Fibroblast of skin of scalp (primary cell): Measurements from ENCODE around the gene STAB1.

ENCODE experiments used
- DNase-seq: peaks from one replicate; pipeline ENCODE4 v3.0.0-alpha.2; 2013

Gene STAB1

DNA sequence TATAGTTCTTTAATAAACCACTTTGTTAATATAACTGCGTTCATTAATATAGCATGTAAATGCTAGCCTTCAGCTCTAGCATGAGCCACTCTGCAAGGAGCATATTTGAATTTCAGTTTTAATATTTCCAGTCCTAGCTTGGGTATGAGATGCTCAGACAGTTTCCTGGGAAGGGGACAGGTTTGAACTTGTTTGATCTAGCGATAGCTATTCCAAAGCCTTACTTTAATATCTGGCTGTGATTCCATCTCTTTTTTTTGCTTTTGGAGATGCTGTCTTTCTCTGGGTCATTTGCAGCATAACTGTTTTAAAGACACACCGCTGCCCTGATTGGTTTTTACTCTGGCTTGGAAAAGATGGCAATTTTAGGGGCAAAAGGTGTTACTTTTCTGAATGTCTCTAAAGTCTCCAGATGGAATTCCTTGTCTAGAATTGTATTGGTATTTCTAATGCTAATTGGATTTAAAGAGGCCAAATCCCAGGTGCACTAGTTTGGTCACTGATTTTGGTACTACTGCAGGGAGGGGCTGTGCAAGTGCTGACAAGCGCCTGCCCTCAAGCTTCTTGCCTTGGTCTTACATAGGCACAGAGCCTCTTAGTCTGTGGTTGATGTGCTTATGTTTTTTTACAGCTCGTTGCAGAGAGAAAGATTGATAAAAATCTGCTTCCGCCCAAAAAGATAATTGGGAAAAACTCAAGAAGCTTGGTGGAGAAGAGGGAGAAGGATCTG, 36.9 kb upstream of the STAB1 start:
- no peak for DNase-seq

DNA sequence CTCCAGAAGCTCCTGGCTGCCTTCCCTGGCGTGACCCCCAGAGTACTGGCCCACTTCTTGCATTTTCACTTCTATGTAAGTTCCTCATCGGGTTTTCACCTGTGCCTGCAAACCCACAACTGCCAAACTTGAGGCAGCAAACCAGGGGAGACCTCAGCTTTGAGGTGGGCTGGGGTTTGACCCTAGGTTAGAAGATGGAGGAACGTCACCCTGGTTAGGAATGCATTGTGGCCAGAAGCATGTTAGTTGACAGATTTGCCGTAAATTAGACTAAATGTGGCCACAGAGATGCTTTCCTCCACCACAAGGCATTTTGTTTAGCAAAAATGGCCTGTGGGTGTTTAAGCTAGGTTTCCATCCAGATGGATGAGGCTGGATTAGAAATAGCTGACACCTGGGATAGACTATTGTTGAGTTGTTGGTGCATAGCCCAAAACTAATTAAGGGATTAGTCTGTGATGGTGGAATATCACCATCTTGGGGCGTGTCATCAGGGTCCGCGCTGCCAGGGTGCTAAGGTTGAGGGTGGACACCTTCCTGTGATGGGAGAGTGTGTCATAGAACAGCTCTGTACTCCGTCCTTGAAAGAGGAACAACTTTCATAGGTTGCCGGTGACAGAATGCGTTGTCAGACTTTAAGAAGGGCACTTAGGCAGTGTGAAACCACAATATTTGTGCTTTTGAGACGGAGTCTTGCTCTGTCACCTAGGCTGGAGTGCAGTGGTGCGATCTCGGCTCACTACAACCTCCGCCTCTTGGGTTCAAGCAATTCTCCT, 36.2 kb upstream of the STAB1 start:
- DNase-seq, result no peak

DNA sequence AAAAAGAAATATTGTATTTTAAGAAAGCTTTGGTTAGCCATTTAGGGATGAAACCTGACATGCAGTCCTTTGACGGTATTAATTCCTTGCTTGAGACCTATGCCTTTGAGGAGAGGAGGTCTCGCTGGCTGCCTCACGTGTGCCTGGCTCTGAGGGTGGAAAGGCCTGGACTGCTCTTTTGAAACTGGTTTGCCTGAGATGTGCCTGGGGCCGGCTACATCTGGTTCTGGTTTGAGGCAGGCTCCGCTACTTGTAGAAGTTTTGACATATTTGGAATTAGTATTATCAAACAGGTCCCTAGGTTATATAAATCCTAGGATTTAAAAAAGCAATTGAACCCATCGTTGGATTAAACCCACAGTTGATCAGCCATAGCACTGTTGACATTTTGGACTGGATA, 33.3 kb upstream of the STAB1 start:
- DNase-seq, result no peak

DNA sequence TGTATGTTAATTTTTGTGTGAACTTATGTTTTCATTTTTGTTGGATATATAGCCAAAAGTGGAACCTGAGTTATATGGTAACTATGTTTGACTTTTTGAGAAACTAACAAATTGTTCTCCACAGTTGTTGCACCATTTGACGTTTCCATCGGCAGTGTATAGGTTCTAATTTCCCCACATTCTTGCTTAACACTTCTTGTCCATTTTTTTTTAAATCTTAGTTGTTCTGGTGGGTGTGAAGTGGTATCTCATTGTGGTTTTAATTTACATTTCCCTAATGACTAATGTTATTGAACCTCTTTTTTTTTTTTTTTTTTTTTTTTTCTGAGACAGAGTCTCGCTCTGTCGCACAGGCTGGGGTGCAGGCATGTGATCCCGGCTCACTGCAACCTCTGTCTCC, 31.7 kb upstream of the STAB1 start:
- DNase-seq, result no peak

DNA sequence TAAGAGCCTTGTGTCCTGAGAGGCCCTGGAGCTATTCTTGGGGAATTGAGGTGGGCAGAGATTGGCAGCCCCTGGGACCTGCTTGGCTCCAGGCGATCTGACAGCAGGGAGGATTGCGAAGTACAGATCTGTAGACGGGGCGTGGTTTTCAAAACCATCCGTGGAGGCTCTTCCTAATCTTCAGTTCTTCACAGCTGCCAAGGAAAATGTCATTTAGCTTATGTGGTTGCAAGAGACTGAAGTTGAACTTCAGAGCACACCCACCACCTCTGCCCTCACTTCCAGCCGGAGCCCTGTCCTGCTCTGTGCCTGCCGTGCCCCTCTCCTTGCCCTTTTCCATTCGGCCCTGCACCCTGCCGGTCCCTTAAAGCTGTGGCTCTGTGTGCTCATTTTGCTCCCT, 26.8 kb upstream of the STAB1 start:
- peak; percentile 23 for DNase-seq

DNA sequence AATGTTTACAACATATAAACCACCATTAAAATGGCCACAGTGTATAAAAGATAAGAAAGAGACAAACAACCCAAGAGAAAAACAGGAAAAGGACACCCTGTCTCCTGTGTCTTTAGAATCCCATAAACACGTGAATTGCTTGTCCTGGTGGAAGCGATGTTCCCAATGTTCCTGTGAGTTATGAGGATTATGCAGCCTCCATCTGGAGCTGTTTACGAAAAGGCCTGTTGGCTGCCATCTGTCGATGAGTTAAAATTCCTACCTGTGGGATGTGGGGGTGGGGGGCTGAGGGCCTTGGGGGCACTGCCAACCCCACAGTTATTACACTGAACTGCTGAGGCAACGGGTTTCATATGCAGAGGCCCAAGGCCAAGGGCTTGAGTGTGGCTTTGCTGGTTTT, 26.1 kb upstream of the STAB1 start:
- DNase-seq, result no peak

DNA sequence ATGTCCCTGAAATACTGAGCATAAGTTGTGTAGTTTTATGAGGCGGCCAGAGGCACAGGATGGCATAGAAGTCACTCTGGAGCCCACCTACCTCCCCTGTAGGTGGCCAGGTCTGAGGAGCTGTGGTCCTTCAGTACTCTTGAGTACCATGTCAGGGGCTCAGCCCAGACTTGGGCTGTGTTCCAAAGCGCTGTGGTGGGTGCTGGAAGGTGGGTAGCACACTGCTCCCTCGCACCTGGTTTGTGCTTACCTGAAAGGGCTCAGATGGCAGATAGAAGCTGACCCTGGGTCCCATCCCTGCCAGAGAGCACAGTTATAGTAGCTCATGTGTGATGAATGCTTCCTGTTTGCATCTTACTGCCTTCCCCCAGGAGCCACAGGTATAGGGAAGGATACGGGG, 24.2 kb upstream of the STAB1 start:
- DNase-seq, result no peak

DNA sequence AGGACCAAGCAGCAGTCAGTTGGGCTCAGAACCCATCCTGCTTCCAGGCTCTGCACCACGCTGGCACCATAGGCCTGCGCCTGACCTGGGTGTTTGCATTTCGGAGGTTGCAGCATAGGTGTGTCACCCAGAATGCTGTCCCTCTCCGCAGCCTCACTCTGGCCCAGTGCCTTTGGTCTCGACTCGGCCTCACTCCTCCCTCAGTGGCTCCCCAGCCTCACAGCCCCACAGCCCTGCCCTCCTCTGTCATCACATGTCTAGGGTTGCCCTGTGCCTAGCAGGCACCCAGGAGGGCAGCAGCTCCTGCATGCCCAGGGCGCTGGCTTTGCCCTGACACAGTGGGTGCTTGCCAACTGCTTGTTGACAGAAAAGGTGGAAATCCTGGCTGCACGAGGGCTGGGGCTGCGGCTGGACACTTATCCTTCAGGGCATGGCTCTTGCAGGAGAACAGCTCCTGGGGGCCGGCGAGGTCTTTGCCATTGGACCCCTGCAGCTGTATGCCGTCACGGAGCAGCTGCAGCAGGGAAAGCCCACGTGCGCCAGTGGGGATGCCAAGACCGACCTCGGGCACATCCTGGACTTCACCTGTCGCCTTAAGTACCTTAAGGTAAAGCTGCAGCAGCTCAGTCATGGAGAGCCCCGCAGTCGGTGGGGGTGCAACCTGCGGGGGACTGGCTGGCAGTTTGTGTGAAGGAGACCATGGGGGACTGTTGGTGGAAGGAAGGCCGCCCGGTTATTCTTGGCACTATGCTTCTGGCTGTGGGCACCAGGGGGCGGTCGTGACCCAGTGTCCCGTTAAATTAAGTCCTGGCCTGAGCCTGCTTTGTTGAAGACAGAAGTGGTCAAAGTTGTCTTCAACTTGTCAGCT, 23.5 kb upstream of the STAB1 start:
- DNase-seq, result peak; percentile 40

DNA sequence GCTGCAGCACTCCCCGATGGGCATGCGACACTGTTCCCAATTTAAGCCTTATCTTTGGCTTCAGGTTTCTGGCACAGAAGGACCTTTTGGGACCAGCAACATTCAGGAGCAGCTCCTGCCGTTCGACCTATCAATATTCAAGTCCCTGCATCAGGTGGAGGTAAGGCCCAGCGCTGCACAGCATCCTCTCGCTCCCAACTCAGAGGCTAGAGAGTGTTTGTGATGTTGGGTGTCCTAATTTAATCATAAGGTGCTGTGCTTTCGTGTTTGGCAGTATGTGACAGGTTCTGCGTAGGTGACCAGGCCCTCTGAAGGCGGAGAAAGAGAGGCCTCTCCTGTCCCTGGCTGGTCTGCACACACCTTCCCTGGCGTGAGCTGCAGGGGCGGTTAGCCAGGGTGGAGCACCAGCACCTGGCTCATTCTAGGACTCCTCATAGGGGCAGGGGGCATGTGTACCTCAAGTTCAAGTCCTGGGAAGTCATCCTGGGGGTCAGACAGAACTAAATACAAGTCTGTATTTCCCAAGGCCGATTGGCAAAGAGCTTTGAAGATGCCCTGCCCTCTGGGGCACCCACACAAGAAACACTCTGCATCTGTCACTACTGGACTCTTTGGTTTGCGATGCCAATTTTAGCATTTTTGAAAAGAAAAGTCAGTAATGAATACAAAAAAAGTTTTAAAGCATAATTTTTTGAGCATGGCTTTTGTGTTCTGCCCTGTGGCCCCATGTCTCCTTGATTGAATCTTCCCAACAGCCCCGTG, 22.7 kb upstream of the STAB1 start:
- DNase-seq, result no peak

DNA sequence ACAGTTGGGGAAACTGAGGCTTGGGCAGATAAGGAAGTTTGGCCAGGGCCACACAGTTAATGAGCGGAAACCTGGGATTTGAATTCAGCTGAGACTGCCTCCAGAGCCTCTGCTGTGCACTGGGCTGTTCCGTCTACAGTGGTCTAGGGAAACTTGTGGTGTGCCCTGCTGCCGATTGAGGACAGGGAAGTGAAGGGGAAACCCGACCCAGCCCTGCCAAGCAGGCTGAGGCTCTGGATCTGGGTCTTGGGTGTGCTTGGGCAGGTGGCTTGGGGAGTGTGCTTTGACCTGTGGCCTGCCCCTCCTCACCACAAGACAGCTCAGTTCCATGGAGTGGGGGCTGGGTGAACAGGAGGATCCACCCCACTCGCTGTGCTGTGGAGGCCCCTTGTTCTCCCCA, 22.1 kb upstream of the STAB1 start:
- DNase-seq, result no peak

DNA sequence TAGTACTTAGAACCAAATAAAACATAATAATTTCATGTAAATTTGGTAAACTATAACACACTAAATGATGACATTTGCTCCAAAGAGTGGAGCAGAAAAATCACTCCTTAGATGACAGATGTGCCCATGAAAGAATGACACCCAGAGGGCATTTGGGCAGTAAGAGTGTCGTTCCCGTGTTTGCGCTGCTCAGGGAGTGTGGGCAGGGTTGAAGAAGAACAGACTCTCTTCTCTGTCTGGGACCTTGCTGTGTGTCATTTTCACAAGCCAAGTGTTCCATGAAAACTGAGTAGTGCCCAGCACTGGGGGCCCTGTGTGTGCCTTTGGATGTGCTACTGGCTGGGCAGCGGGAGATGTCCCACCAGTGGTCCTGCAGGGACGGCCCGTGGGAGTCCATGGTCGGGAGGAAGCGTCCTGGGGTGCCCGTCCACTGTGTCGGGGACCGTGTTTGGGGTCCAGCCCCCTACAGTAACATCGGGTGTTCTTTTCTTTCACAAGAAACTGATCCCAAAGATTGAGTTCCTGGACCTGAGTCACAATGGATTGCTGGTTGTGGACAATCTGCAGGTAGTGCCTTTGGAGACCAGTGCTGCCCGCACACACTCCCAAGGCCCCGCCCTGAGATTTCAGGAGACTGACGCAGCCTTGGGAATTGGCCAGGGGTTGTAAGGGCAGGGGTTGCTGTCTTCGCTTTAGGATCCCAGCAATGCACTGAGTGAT, 17.9 kb upstream of the STAB1 start:
- DNase-seq, result no peak

DNA sequence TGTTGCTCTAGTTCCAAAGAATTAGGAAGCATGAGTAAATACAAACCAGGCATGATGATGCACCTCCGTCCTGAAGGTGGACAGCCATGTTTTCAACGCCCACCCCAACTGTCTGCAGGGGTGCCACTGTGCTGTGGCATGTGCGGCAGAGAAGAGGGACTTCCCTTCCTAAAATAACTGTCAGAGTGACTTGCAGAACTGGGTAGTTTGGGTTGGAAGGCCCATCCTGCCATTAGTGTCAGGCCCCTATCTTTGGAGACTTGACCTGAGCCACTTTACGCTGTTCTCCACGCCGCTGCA, 17.4 kb upstream of the STAB1 start:
- DNase-seq, result no peak

DNA sequence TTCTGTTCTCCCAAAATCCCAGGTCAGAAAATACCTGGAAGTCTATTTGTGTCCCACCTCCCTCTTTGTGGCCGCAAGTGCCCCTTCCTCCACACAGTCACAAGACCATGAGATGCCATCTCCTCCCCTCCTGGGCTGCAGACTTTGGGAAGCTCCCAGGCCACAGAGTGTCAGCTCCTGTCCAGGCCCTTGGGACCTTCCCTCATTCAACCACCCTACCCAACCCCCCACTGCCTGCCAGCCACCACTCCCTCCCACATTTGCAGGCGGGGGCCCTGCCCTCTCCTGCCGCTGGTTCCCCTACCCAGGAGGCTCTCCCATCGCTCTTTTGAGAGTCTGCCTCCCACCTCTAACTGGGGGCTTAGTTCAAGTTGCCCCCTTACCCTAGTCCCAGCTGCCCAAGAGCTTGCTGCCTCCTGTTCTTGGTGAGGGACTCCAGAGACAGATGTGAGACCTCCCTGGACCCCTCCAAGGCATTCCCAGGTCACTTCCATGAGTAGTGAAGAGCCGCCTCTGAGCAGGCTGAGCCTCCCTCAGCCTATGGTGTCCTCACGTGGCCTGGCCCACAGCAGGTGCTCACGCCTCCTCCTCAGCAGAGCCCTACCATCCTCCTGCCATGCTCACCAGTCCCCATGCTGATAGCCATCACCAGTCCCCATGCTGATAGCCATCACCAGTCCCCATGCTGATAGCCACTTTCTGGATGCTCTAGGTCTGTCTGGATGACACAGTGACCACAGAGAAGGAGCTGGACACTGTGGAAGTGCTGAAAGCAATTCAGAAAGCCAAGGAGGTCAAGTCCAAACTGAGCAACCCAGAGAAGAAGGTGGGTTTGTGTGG, 15.9 kb upstream of the STAB1 start:
- no peak for DNase-seq

DNA sequence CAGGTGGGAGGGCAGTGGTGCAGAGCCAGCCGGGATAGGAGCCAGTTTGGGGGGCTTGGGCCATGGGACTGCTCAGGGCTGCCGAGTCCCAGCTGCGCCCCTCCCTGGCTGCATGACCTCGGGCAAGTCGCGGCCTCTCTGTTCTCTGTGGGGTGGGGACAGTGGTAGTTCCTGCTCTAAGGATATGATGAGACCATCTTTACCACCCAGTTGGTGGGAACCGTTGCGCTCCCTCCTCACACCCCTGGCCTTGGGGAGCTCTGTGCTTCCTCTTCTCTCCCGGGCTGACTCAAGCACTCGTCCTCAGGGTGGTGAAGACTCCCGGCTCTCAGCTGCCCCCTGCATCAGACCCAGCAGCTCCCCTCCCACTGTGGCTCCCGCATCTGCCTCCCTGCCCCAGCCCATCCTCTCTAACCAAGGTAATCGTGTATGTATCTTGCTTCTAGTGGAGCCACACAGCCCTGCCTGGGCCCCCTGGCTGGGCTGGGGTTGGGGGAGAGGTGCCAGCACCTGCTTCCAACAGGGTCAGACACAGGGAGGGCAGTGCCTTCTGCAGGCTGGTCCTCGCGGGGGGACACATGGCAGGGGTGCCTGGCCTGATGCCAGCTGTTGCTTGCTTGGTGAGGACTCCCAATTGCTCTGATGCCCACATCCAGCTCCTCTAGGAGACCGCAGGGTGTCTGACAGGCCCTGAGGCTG, 15.1 kb upstream of the STAB1 start:
- no peak for DNase-seq

DNA sequence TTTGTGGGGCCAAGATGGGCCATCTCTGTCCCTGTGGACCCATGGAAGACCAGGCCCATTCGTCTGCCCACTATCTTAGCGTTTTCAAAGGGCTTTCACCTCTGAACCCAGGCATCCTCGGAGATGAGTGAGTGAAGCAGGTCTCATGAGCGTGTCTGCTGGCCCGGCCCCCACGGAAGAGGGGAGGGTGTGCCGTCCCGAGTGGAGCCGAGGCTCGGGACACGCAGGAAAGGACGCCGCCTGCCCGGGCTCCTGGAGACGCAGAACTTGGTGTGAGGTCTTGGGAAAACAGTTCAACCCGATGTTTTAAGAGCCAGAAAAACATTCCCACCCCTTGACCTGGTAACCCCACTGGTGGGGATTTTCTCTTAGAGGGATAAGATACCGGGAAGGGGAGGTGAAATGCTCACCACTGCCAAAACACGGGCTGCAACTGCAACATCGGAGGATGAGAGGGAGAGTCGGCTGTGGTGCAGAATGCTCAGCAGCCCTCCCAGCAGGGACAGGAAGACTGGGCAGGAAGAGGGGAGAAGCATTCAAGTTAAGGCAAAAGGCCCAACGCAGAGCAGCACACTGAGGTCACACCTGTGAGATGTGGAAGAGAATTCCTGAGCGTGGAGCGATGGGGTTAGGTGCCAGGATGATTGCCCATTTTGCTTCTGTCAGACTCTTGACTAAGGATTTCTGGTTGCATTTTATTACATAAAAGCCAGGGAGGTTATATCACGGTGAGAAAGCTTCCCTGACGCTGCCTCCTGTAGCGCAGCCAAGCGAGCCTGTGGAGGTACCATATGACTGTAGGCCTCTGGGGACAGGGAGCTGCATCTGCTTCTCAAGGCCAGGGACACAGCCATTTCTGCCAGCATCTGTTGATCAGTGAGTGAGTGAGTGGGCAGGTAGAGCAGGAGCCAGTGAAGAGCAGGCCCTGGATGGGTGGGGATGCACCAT, 14.1 kb upstream of the STAB1 start:
- DNase-seq, result no peak

DNA sequence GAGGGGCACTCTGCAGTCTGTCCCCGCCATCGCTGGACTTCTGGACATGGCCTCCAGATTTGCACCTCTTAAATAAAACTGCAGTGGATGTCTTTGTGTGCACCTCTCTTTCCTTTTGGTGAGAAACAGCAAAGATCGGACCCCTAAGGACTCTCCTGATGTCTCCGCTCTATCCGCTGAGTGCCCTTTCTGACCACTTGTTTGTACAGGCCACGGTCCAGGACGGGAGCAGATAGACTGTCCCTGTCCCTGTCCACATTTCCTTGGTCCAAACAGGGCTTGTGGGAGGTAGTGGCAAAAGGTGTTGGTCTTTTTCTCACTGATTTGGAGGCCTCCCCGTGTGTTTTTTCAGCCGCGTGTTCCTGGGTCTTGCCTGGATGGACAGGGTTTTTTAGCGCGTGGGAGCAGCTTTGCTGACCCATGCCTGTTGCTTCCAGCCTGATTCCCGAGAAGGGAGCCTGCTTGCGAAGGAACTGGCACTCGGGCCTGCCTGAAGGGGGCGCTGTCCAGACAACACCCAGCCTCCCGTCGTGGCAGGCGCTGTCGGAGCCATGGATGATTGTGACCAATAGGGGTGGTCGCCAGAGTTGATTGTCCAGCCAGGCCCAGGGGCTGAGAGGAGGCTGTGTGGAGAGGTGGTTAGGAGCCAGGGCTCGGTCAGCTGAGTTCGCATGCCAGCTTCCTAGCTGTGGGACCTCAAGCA, 13.2 kb upstream of the STAB1 start:
- DNase-seq, result no peak

DNA sequence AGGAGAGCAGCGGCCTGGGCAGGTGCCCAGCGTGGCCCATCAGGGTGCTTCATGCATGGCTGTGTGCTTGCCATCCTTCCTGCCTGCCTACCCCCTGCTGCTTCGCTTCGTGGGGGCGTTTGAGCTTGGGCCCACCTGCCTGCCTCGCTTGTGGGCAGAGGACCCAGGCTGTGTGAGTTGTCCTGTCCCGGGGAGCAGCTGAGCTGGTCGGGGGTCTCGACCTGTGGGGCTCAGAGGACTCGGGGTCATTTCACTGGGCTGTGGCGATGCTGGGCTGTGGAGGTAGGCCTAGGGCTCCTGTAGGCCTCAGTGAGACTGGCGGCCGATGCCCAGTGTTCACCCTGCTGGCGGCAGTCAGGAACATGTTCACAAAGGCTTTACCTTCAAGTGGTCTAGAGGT, 12.1 kb upstream of the STAB1 start:
- DNase-seq, result no peak

DNA sequence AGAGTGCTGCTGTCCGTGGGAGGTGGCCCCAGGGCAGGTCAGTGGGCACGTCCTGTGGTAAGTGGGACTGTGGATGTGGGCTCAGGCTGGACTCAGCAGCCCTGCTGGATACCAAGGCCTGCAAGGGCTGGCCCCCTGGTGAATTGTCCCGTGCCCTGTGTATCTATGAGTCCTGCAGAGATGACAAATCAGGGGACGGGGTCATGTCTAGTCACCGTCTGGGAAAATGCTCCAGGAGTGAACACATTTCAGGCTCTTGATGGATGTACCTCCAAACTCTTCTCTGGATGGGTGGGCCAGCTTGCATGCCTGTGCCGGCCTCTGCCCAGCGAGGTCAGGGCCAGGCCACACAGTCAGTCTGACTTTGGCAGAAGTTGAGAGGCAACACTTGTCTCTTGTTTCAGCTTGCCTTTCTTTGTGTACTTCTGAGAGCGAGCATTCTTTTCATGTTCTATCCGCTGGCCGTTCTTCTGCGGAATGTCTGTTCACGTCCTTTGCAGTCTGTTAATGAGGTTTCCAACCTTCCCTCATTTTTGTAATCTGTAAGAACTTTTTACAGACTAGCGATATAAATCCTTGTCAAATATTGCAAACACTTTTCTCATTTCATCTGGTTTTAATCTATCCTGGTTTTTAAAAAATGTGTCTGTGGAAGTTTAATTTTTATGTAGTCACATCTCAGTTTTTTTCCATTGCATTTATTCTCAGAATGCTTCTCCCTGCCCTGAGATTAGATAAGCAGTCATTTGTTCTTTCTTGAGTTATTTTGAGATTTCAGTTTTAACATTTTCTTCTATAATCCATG, 11.4 kb upstream of the STAB1 start:
- DNase-seq, result peak; percentile 44
